Spinal cord (tissue), 10 donors: ENCODE data around the gene CCL2. TPM values are rescaled to one million over a fixed set of nuclear protein-coding genes. Genes with fewer than 3 reads are reported as not detected.
A peak's percentile ranks its signal among the peaks of the same experiment; 100 is the strongest.

Experiments used
- DNase-seq, 6 donors: peaks; one replicate each; pipeline versions ENCODE4 v3.0.0 to v3.0.0-alpha.2; 2013 to 2015; ENCODE audit warnings: low spot score in 6 of 6, low read depth in 4 of 6
- H3K27ac ChIP-seq: one replicate; pipeline ENCODE4 v1.5.1; 2013; ENCODE audit warnings: low read depth, low read length, control low read depth
- H3K27me3 ChIP-seq: one replicate; pipeline ENCODE4 v1.6.1; 2013; ENCODE audit warnings: low read length; ENCODE audit not compliant: control insufficient read depth, insufficient read depth
- H3K36me3 ChIP-seq: one replicate; pipeline ENCODE4 v1.6.1; 2013; ENCODE audit warnings: low read length; ENCODE audit not compliant: control insufficient read depth, insufficient read depth
- H3K4me1 ChIP-seq: one replicate; pipeline ENCODE4 v1.6.1; 2013; ENCODE audit warnings: low read length; ENCODE audit not compliant: control insufficient read depth, insufficient read depth
- H3K4me3 ChIP-seq: one replicate; pipeline ENCODE4 v1.5.1; 2013; ENCODE audit warnings: low read depth, low read length, control low read depth
- H3K9me3 ChIP-seq: one replicate; pipeline ENCODE4 v1.6.1; 2013; ENCODE audit warnings: low read length; ENCODE audit not compliant: control insufficient read depth, insufficient read depth
- WGBS: methylation state at CpG from one replicate; pipeline ENCODE4 v1.1.5; 2013; ENCODE audit warnings: missing lambda C conversion rate; ENCODE audit not compliant: insufficient coverage; 5-methylcytosine and 5-hydroxymethylcytosine counted together
- polyA plus RNA-seq, 2 donors: library from polyadenylated mRNA; unstranded; fragments of 120-200 nt; gene quantifications; one replicate each; pipeline ENCODE4 v1.2.1, GENCODE V29; 2013; ENCODE audit not compliant: insufficient read length in 2 of 2
- total RNA-seq, 2 donors: library from RNA; depleted of rRNA in 1 of 2; stranded (reverse); fragments of 120-200 nt in 1 of 2; fragments of >200 nt in 1 of 2; gene quantifications; one replicate each; pipeline versions ENCODE4 v1.2.3 to v1.2.4, GENCODE V29; 2013 to 2014
- donor health status: healthy.

The CCL2 gene
- total and polyA plus RNA-seq, 4 donors, result 7.7 to 37.1 (median 12.3) TPM

DNA sequence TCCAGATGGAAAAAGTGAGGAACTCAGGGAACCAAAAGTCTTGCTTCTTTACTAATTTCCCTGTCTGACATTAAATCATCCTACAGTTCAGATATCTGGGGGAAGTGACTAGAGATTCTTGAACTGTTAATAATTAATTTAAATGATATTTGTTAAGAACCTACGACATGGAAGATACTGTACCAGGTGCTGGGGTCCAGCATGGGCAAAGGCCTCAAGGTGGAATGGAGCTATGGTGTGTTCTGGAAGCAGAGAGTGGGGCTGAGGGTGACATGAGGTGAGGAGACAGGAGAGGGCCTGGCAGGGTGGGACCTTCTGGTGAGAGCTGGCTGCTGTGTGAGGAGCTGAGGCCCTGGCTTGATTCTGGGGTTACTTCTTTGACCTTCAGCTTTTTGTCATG, 6.0 kb upstream of the CCL2 start:
- no peak overlapping the region for H3K27ac ChIP-seq
- 85% methylated on average over 1 of the region's 1 CpG for WGBS
- H3K4me3 ChIP-seq, result no peak overlapping the region
- DNase-seq, result no peak
- peaks cover 24% of the 10 kb centered on the region for H3K4me1 ChIP-seq
- H3K36me3 ChIP-seq, result no peaks in the 10 kb centered on the region
- H3K9me3 ChIP-seq, result no peaks in the 10 kb centered on the region
- H3K27me3 ChIP-seq, result no peaks in the 10 kb centered on the region

GRCh38 chr17:34249478-34249877, 5.6 kb upstream of the CCL2 start:
- Histone ChIP-seq H3K36me3 (no peaks in the 10 kb centered on the region), H3K27ac (no peak overlapping the region), H3K9me3 (no peaks in the 10 kb centered on the region), H3K4me3 (no peak overlapping the region), H3K4me1 (peaks cover 28% of the 10 kb centered on the region), H3K27me3 (no peaks in the 10 kb centered on the region)
- no peak for DNase-seq
- 73% methylated on average over 1 of the region's 1 CpG for WGBS

DNA sequence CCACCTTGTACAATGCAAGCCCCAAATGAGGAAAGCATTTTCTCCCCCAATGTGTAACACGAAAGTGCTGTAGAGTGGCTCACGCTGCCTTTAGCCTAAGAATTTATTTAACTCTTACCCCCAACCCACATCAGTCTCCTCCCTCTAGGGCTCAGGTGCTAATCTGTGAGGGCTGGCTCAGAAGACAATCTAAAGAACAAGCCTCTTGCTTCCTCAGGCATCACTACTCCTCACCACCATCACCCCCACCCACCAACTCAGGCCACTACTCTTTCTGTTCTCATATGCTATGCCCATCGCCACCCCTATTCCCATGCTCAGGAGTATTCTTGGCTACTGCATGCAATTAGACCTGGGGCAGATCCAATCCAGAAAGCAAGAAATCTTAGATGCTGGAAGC, 3.9 kb upstream of the CCL2 start:
- Histone ChIP-seq H3K36me3 (no peaks in the 10 kb centered on the region), H3K27ac (no peak overlapping the region), H3K4me1 (peaks cover 40% of the 10 kb centered on the region), H3K4me3 (no peak overlapping the region), H3K27me3 (no peaks in the 10 kb centered on the region), H3K9me3 (no peaks in the 10 kb centered on the region)
- no peak for DNase-seq
- 88% methylated on average over 2 of the region's 3 CpGs for WGBS

DNA sequence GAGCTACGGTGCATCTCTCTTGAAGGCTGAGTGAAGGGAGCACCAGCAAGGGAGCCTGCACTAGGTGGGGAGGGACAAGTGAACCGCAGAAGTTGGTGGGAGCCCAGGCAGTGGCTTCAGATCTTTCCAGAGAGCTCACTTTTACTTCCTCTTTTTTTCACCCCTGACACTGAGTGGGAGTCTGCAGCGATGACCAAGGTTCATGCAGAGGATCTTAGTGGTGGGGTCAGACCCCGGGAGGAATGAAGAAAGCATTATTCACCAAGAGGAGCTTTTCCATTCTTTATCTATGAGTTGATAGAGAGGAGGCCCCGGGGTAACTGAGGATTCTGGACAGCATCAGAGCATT, 3.0 kb upstream of the CCL2 start:
- no peak for DNase-seq
- 53% methylated on average over 2 of the region's 5 CpGs for WGBS
- Histone ChIP-seq H3K4me1 (peaks cover 40% of the 10 kb centered on the region), H3K36me3 (no peaks in the 10 kb centered on the region), H3K27ac (peak overlapping the region; percentile 42), H3K9me3 (no peaks in the 10 kb centered on the region), H3K27me3 (no peaks in the 10 kb centered on the region), H3K4me3 (no peak overlapping the region)

DNA sequence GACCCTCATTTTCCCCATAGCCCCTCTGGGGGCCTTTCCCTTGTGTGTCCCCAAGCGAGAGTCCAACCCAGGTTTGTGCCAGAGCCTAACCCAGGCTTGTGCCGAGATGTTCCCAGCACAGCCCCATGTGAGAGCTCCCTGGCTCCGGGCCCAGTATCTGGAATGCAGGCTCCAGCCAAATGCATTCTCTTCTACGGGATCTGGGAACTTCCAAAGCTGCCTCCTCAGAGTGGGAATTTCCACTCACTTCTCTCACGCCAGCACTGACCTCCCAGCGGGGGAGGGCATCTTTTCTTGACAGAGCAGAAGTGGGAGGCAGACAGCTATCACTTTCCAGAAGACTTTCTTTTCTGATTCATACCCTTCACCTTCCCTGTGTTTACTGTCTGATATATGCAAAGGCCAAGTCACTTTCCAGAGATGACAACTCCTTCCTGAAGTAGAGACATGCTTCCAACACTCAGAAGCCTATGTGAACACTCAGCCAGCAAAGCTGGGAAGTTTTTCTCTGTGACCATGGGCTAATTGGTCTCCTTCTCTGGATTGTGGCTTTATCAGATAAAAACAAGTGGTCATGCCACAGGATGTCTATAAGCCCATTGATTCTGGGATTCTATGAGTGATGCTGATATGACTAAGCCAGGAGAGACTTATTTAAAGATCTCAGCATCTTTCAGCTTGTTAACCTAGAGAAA, 2.5 kb upstream of the CCL2 start:
- H3K27ac ChIP-seq, result peak overlapping the region; percentile 42
- no peaks in the 10 kb centered on the region for H3K27me3 ChIP-seq
- H3K36me3 ChIP-seq, result no peaks in the 10 kb centered on the region
- H3K9me3 ChIP-seq, result no peaks in the 10 kb centered on the region
- peak in 5 of 6 donors; percentile 48 to 93 (median 70) for DNase-seq
- H3K4me1 ChIP-seq, result peaks cover 40% of the 10 kb centered on the region
- no peak overlapping the region for H3K4me3 ChIP-seq
- WGBS, result 25% methylated on average over 5 of the region's 6 CpGs

GRCh38 chr17:34253139-34253525, 2.0 kb upstream of the CCL2 start:
- Histone ChIP-seq H3K27me3 (no peaks in the 10 kb centered on the region), H3K4me3 (no peak overlapping the region), H3K4me1 (peaks cover 40% of the 10 kb centered on the region), H3K9me3 (no peaks in the 10 kb centered on the region), H3K36me3 (no peaks in the 10 kb centered on the region), H3K27ac (peak overlapping the region; percentile 42)
- no peak for DNase-seq
- 84% methylated on average over 3 of the region's 3 CpGs for WGBS

GRCh38 chr17:34254146-34254545, 939 bp upstream of the CCL2 start:
- Histone ChIP-seq H3K27me3 (no peaks in the 10 kb centered on the region), H3K27ac (peak overlapping the region; percentile 73), H3K4me1 (peaks cover 33% of the 10 kb centered on the region), H3K9me3 (no peaks in the 10 kb centered on the region), H3K36me3 (no peaks in the 10 kb centered on the region), H3K4me3 (no peak overlapping the region)
- 56% methylated on average over 1 of the region's 3 CpGs for WGBS
- no peak for DNase-seq

DNA sequence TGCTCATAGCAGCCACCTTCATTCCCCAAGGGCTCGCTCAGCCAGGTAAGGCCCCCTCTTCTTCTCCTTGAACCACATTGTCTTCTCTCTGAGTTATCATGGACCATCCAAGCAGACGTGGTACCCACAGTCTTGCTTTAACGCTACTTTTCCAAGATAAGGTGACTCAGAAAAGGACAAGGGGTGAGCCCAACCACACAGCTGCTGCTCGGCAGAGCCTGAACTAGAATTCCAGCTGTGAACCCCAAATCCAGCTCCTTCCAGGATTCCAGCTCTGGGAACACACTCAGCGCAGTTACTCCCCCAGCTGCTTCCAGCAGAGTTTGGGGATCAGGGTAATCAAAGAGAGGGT, 272 bp downstream of the CCL2 start:
- Histone ChIP-seq H3K4me3 (peak overlapping the region; percentile 31), H3K4me1 (peaks cover 32% of the 10 kb centered on the region), H3K27ac (peak overlapping the region; percentile 73), H3K36me3 (no peaks in the 10 kb centered on the region), H3K9me3 (no peaks in the 10 kb centered on the region), H3K27me3 (no peaks in the 10 kb centered on the region)
- WGBS, result 21% methylated on average over 4 of the region's 5 CpGs
- DNase-seq, result no peak

GRCh38 chr17:34255841-34256240, 756 bp downstream of the CCL2 start:
- Histone ChIP-seq H3K4me1 (peaks cover 32% of the 10 kb centered on the region), H3K27ac (peak overlapping the region; percentile 73)
- no CpG with 5 or more reads among the region's 1 CpG for WGBS

DNA sequence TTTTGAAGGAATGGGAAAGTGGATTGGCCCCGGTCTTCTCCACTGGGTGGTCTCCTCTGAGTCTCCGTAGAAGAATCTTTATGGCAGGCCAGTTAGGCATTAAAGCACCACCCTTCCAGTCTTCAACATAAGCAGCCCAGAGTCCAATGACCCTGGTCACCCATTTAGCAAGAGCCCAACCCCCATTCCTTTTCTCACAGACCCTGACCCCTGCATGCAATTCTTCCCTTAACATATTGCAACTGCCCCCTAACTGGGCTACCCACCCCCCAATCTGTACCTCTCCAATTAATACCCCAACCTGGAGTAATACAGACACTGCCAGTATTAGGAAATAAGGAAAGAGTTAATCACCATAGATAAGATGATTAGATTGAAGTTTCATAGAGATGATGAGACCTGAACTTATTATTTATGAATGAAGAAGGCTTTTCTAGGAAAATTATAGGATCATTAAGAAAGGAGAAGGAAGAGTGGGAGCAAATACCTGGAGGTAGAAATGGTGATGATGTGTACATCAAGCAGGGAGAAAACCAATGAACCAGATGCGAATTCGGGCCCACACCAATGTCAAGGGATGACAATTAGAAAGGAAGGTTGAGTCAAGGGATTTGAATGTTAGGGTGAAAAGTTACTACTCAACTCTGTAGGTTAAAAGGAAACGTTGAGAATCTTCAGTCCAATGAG, 2.4 kb downstream of the CCL2 start:
- peaks cover 26% of the 10 kb centered on the region for H3K4me1 ChIP-seq
- no peak overlapping the region for H3K27ac ChIP-seq
- 74% methylated on average over 4 of the region's 5 CpGs for WGBS
- DNase-seq, result no peak
- H3K36me3 ChIP-seq, result no peaks in the 10 kb centered on the region
- no peaks in the 10 kb centered on the region for H3K9me3 ChIP-seq
- H3K4me3 ChIP-seq, result no peak overlapping the region
- no peaks in the 10 kb centered on the region for H3K27me3 ChIP-seq

More at GRCh38 chr17:34255841-34256240, 756 bp downstream of the CCL2 start:
- H3K27me3 ChIP-seq, result no peaks in the 10 kb centered on the region
- DNase-seq, result no peak
- peak overlapping the region; percentile 31 for H3K4me3 ChIP-seq
- H3K9me3 ChIP-seq, result no peaks in the 10 kb centered on the region
- no peaks in the 10 kb centered on the region for H3K36me3 ChIP-seq
